ENCODE data around the gene ATCAY.

DNA sequence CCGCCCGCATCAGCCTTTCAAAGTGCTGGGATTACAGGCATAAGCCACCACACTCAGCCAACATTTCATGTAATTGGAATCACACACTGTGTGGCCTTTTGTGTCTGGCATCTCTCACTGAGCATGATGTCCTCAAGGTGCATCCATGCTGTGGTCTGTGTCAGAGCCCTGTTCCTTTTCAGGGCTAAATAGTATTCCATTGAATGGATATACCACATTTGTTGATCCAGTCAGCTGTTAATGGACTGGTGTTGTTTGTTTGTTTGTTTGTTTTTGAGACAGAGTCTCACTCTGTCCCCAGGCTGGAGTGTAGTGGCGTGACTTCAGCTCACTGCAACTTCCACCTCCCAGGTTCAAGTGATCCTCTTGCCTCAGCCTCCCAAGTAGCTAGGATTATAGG, 17.9 kb downstream of the ATCAY start:
- TF ChIP-seq POLR2AphosphoS5 (IDR thresholded peaks at IDR 0.05), result no peak
- TF ChIP-seq, protein P1, sequence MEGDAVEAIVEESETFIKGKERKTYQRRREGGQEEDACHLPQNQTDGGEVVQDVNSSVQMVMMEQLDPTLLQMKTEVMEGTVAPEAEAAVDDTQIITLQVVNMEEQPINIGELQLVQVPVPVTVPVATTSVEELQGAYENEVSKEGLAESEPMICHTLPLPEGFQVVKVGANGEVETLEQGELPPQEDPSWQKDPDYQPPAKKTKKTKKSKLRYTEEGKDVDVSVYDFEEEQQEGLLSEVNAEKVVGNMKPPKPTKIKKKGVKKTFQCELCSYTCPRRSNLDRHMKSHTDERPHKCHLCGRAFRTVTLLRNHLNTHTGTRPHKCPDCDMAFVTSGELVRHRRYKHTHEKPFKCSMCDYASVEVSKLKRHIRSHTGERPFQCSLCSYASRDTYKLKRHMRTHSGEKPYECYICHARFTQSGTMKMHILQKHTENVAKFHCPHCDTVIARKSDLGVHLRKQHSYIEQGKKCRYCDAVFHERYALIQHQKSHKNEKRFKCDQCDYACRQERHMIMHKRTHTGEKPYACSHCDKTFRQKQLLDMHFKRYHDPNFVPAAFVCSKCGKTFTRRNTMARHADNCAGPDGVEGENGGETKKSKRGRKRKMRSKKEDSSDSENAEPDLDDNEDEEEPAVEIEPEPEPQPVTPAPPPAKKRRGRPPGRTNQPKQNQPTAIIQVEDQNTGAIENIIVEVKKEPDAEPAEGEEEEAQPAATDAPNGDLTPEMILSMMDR (IDR thresholded peaks at IDR 0.05 in 8 of 11, conservative IDR thresholded peaks at IDR 0.05 in 3 of 11), result no peak
